Prostate gland (tissue), 2 donors: ENCODE measurements around the gene BRPF1. TPM values are rescaled to one million over a fixed set of nuclear protein-coding genes. Genes with fewer than 3 reads are reported as not detected.

ENCODE experiments used
- DNase-seq: peaks from one replicate; pipeline ENCODE4 v3.0.0-alpha.2; 2019; ENCODE audit warnings: low spot score
- H3K27ac ChIP-seq, 2 donors: fragments of 200-600 bp; sonication (generic); 2 replicates each; pipeline ENCODE4 v1.5.1; 2017 to 2019
- H3K27me3 ChIP-seq: fragments of 200-600 bp; sonication (generic); replicated peaks from 2 replicates; pipeline ENCODE4 v1.5.1; 2019; ENCODE audit not compliant: insufficient read depth
- H3K36me3 ChIP-seq, 2 donors: fragments of 200-600 bp; sonication (generic); 1 replicate in 1 of 2; 2 replicates in 1 of 2; pipeline versions ENCODE4 v1.5.1 to v1.8.1; 2017 to 2019
- H3K4me1 ChIP-seq: fragments of 200-600 bp; sonication (generic); replicated peaks from 2 replicates; pipeline ENCODE4 v1.5.1; 2019
- H3K4me3 ChIP-seq, 2 donors: fragments of 200-600 bp; sonication (generic); 2 replicates each; pipeline ENCODE4 v1.5.1; 2017 to 2019
- H3K9me3 ChIP-seq: fragments of 200-600 bp; sonication (generic); 2 replicates; pipeline ENCODE4 v1.5.1; 2017
- POLR2A ChIP-seq: fragments of 450-650 bp; IDR thresholded peaks from one replicate; pipeline ENCODE4 v1.6.1; 2016; ENCODE audit warnings: antibody characterized with exemption, mild to moderate bottlenecking
- POLR2AphosphoS5 ChIP-seq: sonication (generic); formaldehyde crosslinking; IDR thresholded peaks from one replicate; pipeline ENCODE4 v1.6.1; 2017; ENCODE audit warnings: antibody characterized with exemption
- WGBS: methylation state at CpG from one replicate; pipeline ENCODE4 v1.1.5; 2018; 5-methylcytosine and 5-hydroxymethylcytosine counted together
- intact Hi-C: fragments of 100-400 bp; cut with DNase I; formaldehyde crosslinking; loops from one replicate; pipeline ENCODE4 v1.14.2; 2022
- total RNA-seq, 2 donors: library from RNA; depleted of rRNA; stranded (reverse); fragments of >200 nt; gene quantifications; one replicate each; pipeline ENCODE4 v1.1.0, GENCODE V29; 2016
- TF ChIP-seq, protein P1 (sequence below), 4 experiments: fragments of 200-600 bp in 2 of 4; fragments of 450-650 bp in 2 of 4; sonication (generic) in 2 of 4; IDR thresholded peaks; 1 replicate in 3 of 4; 2 replicates in 1 of 4; pipeline ENCODE4 v1.5.1; 2016 to 2019; ENCODE audit warnings: antibody characterized with exemption in 4 of 4, mild to moderate bottlenecking in 2 of 4, moderate library complexity in 2 of 4

The BRPF1 gene
- total RNA-seq, 2 donors from 2014 or later = 14.2 to 43.5 TPM

GRCh38 chr3:9779721-9780457 lies 48.4 kb downstream of the BRPF1 start:
- H3K9me3 ChIP-seq = no peaks in the 10 kb centered on the region
- WGBS = 74% methylated on average over 8 of the region's 8 CpGs
- no peaks in the 10 kb centered on the region for H3K4me1 ChIP-seq
- intact Hi-C loops = no loop called here
- TF ChIP-seq POLR2AphosphoS5 (no peak), POLR2A (no peak)
- TF ChIP-seq, protein P1, sequence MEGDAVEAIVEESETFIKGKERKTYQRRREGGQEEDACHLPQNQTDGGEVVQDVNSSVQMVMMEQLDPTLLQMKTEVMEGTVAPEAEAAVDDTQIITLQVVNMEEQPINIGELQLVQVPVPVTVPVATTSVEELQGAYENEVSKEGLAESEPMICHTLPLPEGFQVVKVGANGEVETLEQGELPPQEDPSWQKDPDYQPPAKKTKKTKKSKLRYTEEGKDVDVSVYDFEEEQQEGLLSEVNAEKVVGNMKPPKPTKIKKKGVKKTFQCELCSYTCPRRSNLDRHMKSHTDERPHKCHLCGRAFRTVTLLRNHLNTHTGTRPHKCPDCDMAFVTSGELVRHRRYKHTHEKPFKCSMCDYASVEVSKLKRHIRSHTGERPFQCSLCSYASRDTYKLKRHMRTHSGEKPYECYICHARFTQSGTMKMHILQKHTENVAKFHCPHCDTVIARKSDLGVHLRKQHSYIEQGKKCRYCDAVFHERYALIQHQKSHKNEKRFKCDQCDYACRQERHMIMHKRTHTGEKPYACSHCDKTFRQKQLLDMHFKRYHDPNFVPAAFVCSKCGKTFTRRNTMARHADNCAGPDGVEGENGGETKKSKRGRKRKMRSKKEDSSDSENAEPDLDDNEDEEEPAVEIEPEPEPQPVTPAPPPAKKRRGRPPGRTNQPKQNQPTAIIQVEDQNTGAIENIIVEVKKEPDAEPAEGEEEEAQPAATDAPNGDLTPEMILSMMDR (IDR thresholded peaks at IDR 0.05) = no peak
- H3K27me3 ChIP-seq = no peaks in the 10 kb centered on the region
- H3K27ac ChIP-seq = no peak overlapping the region
- H3K36me3 ChIP-seq = peaks cover 4% of the 10 kb centered on the region in 2 donors
- DNase-seq = no peak
- no peak overlapping the region for H3K4me3 ChIP-seq

DNA sequence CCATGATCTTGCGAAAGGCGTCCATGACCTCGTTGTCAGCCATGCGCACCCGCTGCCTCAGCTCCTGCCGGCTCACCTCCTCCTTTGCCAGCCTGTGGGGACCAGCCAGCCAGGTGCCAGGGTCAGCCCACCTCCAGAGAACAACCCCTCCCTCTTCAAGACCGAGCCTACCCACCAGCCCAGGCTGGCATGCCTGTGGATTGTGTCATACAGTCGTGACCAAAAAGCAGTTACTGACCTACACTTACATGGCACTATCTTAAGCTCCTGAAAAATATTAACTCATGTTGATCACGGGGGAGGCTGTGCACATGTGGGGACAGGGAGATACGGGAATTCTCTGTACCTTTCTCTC lies 48.9 kb downstream of the BRPF1 start:
- WGBS = 80% methylated on average over 10 of the region's 10 CpGs
- Histone ChIP-seq H3K4me3 (no peak overlapping the region), H3K27me3 (no peaks in the 10 kb centered on the region), H3K4me1 (no peaks in the 10 kb centered on the region), H3K27ac (no peak overlapping the region), H3K9me3 (no peaks in the 10 kb centered on the region), H3K36me3 (peaks cover 4% of the 10 kb centered on the region in 2 donors)
- no peak for TF ChIP-seq POLR2AphosphoS5
- no peak for TF ChIP-seq POLR2A
- TF ChIP-seq, protein P1 (IDR thresholded peaks at IDR 0.05) = no peak
- DNase-seq = no peak
- intact Hi-C loops = no loop called here

DNA sequence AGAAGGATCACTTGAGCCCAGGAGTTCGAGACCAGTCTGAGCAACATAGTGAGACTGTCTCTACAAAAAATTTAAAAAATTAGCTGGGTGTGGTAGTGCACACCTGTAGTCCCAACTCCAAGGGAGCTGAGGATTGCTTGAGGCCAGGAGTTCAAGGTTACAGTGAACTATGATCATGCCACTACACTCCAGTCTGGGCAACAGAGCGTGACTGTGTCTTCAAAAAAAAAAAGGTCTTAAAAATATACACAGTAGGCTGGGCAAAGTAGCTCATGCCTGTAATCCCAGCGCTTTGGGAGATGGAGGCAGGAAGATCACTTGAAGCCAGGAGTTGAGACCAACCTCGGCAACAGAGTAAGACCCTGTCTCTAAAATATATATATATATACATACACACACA lies 49.4 kb downstream of the BRPF1 start:
- no peaks in the 10 kb centered on the region for H3K9me3 ChIP-seq
- intact Hi-C loops = no loop called here
- H3K27me3 ChIP-seq = no peaks in the 10 kb centered on the region
- no peaks in the 10 kb centered on the region for H3K4me1 ChIP-seq
- H3K27ac ChIP-seq = no peak overlapping the region
- no peak overlapping the region for H3K4me3 ChIP-seq
- H3K36me3 ChIP-seq = peaks cover 4% of the 10 kb centered on the region in 2 donors
- WGBS = 91% methylated on average over 4 of the region's 4 CpGs
- TF ChIP-seq POLR2A (no peak), POLR2AphosphoS5 (no peak)
- TF ChIP-seq, protein P1 (IDR thresholded peaks at IDR 0.05) = no peak
- DNase-seq = no peak

DNA sequence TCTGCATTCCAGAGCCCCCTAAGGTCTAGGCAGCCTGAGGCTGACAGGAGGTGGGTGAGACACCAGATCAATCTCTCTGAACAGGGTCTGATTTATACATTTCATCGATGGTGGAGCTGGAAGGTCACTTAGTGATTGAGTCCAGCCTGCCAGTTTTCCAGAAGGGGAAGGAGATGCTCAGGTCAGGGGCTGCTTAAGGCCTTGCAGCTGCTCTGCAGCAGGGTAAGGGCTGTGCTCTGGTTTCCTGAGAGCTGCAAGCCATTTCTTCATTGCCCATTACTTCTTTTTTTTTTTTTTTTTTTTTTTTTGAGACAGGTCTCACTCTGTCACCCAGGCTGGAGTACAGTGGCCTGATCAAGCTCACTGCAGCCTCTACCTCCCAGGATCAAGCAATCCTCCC lies 50.0 kb downstream of the BRPF1 start:
- H3K9me3 ChIP-seq = no peaks in the 10 kb centered on the region
- peak overlapping the region in 1 of 2 donors; percentile 51 for H3K27ac ChIP-seq
- DNase-seq = no peak
- TF ChIP-seq POLR2A = no peak
- TF ChIP-seq, protein P1 (IDR thresholded peaks at IDR 0.05) = no peak
- no peak for TF ChIP-seq POLR2AphosphoS5
- H3K36me3 ChIP-seq = peaks cover 4 to 7% of the 10 kb centered on the region in 2 donors
- no peak overlapping the region for H3K4me3 ChIP-seq
- H3K4me1 ChIP-seq = no peaks in the 10 kb centered on the region
- no peaks in the 10 kb centered on the region for H3K27me3 ChIP-seq
- intact Hi-C loops = no loop called here
- WGBS = 86% methylated on average over 1 of the region's 1 CpG

- Histone ChIP-seq H3K4me1 (no peaks in the 10 kb centered on the region), H3K9me3 (no peaks in the 10 kb centered on the region), H3K36me3 (peaks cover 4 to 9% of the 10 kb centered on the region in 2 donors), H3K27ac (peak overlapping the region; percentile 14 to 51), H3K4me3 (no peak overlapping the region), H3K27me3 (no peaks in the 10 kb centered on the region)
- intact Hi-C loops = no loop called here
- 54% methylated on average over 3 of the region's 3 CpGs for WGBS
- no peak for DNase-seq
- TF ChIP-seq, protein P1 (IDR thresholded peaks at IDR 0.05) = no peak
- TF ChIP-seq POLR2A (no peak), POLR2AphosphoS5 (peak; percentile 52)
Measured at GRCh38 chr3:9781978-9782603, 50.6 kb downstream of the BRPF1 start.
